HEK293 (cell line): ENCODE data around the gene COG3.

Source experiments
- GFI1B ChIP-seq: fragments of 450-650 bp; formaldehyde crosslinking; IDR thresholded peaks from 2 replicates; pipeline ENCODE4 v1.5.1; 2016; ENCODE audit warnings: missing biosample characterization, missing genetic modification characterization
- IKZF3 ChIP-seq: fragments of 450-650 bp; IDR thresholded peaks from 2 replicates; pipeline ENCODE4 v1.5.0; 2018; ENCODE audit warnings: missing biosample characterization, mild to moderate bottlenecking, missing genetic modification characterization, moderate library complexity
- KLF1 ChIP-seq: fragments of 450-650 bp; formaldehyde crosslinking; IDR thresholded peaks from 2 replicates; pipeline ENCODE4 v1.5.1; 2016; ENCODE audit warnings: missing biosample characterization, missing genetic modification characterization
- KLF10 ChIP-seq: fragments of 450-650 bp; IDR thresholded peaks from 2 replicates; pipeline ENCODE4 v1.5.1; 2018; ENCODE audit warnings: missing biosample characterization, mild to moderate bottlenecking, missing genetic modification characterization
- KLF8 ChIP-seq: fragments of 450-650 bp; formaldehyde crosslinking; IDR thresholded peaks from 2 replicates; pipeline ENCODE4 v1.5.1; 2016; ENCODE audit warnings: missing biosample characterization, missing genetic modification characterization
- KLF9 ChIP-seq: fragments of 450-650 bp; formaldehyde crosslinking; IDR thresholded peaks from 2 replicates; pipeline ENCODE4 v1.5.1; 2016; ENCODE audit warnings: missing biosample characterization, missing genetic modification characterization, low read depth
- PATZ1 ChIP-seq: fragments of 450-650 bp; formaldehyde crosslinking; IDR thresholded peaks from 2 replicates; pipeline ENCODE4 v1.5.1; 2016; ENCODE audit warnings: missing biosample characterization, missing genetic modification characterization
- PBX3 ChIP-seq: sonication (generic); formaldehyde crosslinking; IDR thresholded peaks from 2 replicates; pipeline ENCODE4 v1.8.1; 2022; ENCODE audit warnings: mild to moderate bottlenecking, moderate library complexity, missing genetic modification reagents
- REPIN1 ChIP-seq: fragments of 450-650 bp; formaldehyde crosslinking; IDR thresholded peaks from 2 replicates; pipeline ENCODE4 v1.5.1; 2017; ENCODE audit warnings: missing biosample characterization, missing genetic modification characterization, low read depth
- TCF7L2 ChIP-seq: IDR thresholded peaks from 2 replicates; pipeline ENCODE4 v1.6.1; 2011; ENCODE audit warnings: low read depth, mild to moderate bottlenecking, inconsistent platforms, low read length, moderate library complexity, borderline replicate concordance
- YY2 ChIP-seq: fragments of 450-650 bp; formaldehyde crosslinking; IDR thresholded peaks from 2 replicates; pipeline ENCODE4 v1.5.1; 2016; ENCODE audit warnings: missing biosample characterization, missing genetic modification characterization
- ZBTB21 ChIP-seq: fragments of 450-650 bp; formaldehyde crosslinking; IDR thresholded peaks from 2 replicates; pipeline ENCODE4 v1.5.1; 2017; ENCODE audit warnings: missing biosample characterization, missing genetic modification characterization
- ZNF132 ChIP-seq: fragments of 450-650 bp; formaldehyde crosslinking; IDR thresholded peaks from 2 replicates; pipeline ENCODE4 v1.5.1; 2017; ENCODE audit warnings: missing biosample characterization, missing genetic modification characterization, borderline replicate concordance
- ZNF24 ChIP-seq: fragments of 450-650 bp; formaldehyde crosslinking; IDR thresholded peaks from 2 replicates; pipeline ENCODE4 v1.5.1; 2016; ENCODE audit warnings: missing biosample characterization, missing genetic modification characterization
- ZNF26 ChIP-seq: fragments of 450-650 bp; formaldehyde crosslinking; IDR thresholded peaks from 2 replicates; pipeline ENCODE4 v1.5.1; 2016; ENCODE audit warnings: missing biosample characterization, missing genetic modification characterization
- ZNF280D ChIP-seq: fragments of 450-650 bp; formaldehyde crosslinking; IDR thresholded peaks from 2 replicates; pipeline ENCODE4 v1.5.1; 2016; ENCODE audit warnings: missing biosample characterization, missing genetic modification characterization
- ZNF324 ChIP-seq: fragments of 450-650 bp; formaldehyde crosslinking; IDR thresholded peaks from 2 replicates; pipeline ENCODE4 v1.5.1; 2016; ENCODE audit warnings: missing biosample characterization, missing genetic modification characterization
- ZNF354C ChIP-seq: fragments of 450-650 bp; formaldehyde crosslinking; IDR thresholded peaks from 2 replicates; pipeline ENCODE4 v1.5.1; 2016; ENCODE audit warnings: missing biosample characterization, missing genetic modification characterization, low read depth, borderline replicate concordance
- ZNF37A ChIP-seq: fragments of 450-650 bp; IDR thresholded peaks from 2 replicates; pipeline ENCODE4 v1.5.1; 2018; ENCODE audit warnings: missing biosample characterization, missing genetic modification characterization
- ZNF423 ChIP-seq: fragments of 450-650 bp; formaldehyde crosslinking; IDR thresholded peaks from 2 replicates; pipeline ENCODE4 v1.5.1; 2016; ENCODE audit warnings: missing biosample characterization, missing genetic modification characterization
- ZNF621 ChIP-seq: fragments of 450-650 bp; formaldehyde crosslinking; IDR thresholded peaks from 2 replicates; pipeline ENCODE4 v1.5.1; 2017; ENCODE audit warnings: missing biosample characterization, missing genetic modification characterization
- ZNF776 ChIP-seq: fragments of 450-650 bp; formaldehyde crosslinking; IDR thresholded peaks from 2 replicates; pipeline ENCODE4 v1.5.0; 2017; ENCODE audit warnings: missing biosample characterization, missing genetic modification characterization, borderline replicate concordance
- ZNF792 ChIP-seq: fragments of 450-650 bp; formaldehyde crosslinking; IDR thresholded peaks from 2 replicates; pipeline ENCODE4 v1.5.1; 2016; ENCODE audit warnings: missing biosample characterization, missing genetic modification characterization
- TF ChIP-seq, protein P1 (sequence below): fragments of 450-650 bp; formaldehyde crosslinking; optimal IDR thresholded peaks from 2 replicates; pipeline ENCODE3; 2016; ENCODE audit warnings: missing biosample characterization, mild to moderate bottlenecking, missing genetic modification characterization
- TF ChIP-seq, protein P2 (sequence below): fragments of 450-650 bp; formaldehyde crosslinking; conservative IDR thresholded peaks from 2 replicates; pipeline ENCODE4 v1.5.1; 2016; ENCODE audit warnings: low read depth, missing biosample characterization, missing genetic modification characterization

Gene COG3

GRCh38 chr13:45464687-45465453, at the start of gene COG3 (continued):
- no peak for TF ChIP-seq ZNF776 (tag by site-specific recombination)
- no peak for TF ChIP-seq ZNF132 (tag by site-specific recombination)
- no peak for TF ChIP-seq ZNF280D (tag by site-specific recombination)
- TF ChIP-seq ZNF792 (tag by site-specific recombination), result no peak
- TF ChIP-seq ZBTB21 (tag by site-specific recombination), result peak; percentile 84; the same call in 1 of the 2 replicates
- TF ChIP-seq REPIN1, result no peak
- TF ChIP-seq PBX3 (CRISPR knock-in tag), result no peak
- no peak for TF ChIP-seq TCF7L2
- no peak for TF ChIP-seq ZNF26
- peak; percentile 56; the same call in 1 of the 2 replicates for TF ChIP-seq ZNF24 (tag by site-specific recombination)
- no peak for TF ChIP-seq ZNF423 (tag by site-specific recombination)
- no peak for TF ChIP-seq ZNF354C (tag by site-specific recombination)
- TF ChIP-seq PATZ1, result peak; percentile 44; the same call in 1 of the 2 replicates
- TF ChIP-seq YY2 (tag by site-specific recombination), result no peak; the same call in 1 of the 2 replicates
- TF ChIP-seq KLF10 (tag by site-specific recombination), result peak; percentile 88
- peak; percentile 91 for TF ChIP-seq KLF9 (tag by site-specific recombination)
- peak; percentile 57; the same call in 1 of the 2 replicates for TF ChIP-seq IKZF3 (tag by site-specific recombination)
- 0 out of 2 replicates have a peak, but pooled peaks have one; percentile 28 for TF ChIP-seq KLF1 (tag by site-specific recombination)
- peak; percentile 34; the same call in 1 of the 2 replicates for TF ChIP-seq ZNF324 (tag by site-specific recombination)
- no peak for TF ChIP-seq ZNF621 (tag by site-specific recombination)
- TF ChIP-seq, protein P1, sequence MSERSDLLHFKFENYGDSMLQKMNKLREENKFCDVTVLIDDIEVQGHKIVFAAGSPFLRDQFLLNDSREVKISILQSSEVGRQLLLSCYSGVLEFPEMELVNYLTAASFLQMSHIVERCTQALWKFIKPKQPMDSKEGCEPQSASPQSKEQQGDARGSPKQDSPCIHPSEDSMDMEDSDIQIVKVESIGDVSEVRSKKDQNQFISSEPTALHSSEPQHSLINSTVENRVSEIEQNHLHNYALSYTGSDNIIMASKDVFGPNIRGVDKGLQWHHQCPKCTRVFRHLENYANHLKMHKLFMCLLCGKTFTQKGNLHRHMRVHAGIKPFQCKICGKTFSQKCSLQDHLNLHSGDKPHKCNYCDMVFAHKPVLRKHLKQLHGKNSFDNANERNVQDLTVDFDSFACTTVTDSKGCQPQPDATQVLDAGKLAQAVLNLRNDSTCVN (tag by site-specific recombination), result peak; percentile 31
- TF ChIP-seq, protein P2, sequence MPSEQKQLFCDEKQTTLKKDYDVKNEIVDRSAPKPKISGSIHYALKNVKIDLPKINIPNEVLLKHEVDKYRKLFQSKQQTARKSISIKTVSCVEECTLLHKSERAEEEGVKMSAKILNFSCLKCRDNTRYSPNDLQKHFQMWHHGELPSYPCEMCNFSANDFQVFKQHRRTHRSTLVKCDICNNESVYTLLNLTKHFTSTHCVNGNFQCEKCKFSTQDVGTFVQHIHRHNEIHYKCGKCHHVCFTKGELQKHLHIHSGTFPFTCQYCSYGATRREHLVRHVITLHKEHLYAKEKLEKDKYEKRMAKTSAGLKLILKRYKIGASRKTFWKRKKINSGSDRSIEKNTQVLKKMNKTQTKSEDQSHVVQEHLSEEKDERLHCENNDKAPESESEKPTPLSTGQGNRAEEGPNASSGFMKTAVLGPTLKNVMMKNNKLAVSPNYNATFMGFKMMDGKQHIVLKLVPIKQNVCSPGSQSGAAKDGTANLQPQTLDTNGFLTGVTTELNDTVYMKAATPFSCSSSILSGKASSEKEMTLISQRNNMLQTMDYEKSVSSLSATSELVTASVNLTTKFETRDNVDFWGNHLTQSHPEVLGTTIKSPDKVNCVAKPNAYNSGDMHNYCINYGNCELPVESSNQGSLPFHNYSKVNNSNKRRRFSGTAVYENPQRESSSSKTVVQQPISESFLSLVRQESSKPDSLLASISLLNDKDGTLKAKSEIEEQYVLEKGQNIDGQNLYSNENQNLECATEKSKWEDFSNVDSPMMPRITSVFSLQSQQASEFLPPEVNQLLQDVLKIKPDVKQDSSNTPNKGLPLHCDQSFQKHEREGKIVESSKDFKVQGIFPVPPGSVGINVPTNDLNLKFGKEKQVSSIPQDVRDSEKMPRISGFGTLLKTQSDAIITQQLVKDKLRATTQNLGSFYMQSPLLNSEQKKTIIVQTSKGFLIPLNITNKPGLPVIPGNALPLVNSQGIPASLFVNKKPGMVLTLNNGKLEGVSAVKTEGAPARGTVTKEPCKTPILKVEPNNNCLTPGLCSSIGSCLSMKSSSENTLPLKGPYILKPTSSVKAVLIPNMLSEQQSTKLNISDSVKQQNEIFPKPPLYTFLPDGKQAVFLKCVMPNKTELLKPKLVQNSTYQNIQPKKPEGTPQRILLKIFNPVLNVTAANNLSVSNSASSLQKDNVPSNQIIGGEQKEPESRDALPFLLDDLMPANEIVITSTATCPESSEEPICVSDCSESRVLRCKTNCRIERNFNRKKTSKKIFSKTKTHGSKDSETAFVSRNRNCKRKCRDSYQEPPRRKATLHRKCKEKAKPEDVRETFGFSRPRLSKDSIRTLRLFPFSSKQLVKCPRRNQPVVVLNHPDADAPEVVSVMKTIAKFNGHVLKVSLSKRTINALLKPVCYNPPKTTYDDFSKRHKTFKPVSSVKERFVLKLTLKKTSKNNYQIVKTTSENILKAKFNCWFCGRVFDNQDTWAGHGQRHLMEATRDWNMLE (tag by site-specific recombination), result peak; percentile 100
- no peak; the same call in 1 of the 2 replicates for TF ChIP-seq KLF8 (tag by site-specific recombination)
- no peak for TF ChIP-seq ZNF37A
- TF ChIP-seq GFI1B (tag by site-specific recombination), result 0 out of 2 replicates have a peak, but pooled peaks have one; percentile 52
